HepG2 (cell line): ENCODE results near the gene CUL5. TPM values are rescaled to one million over a fixed set of nuclear protein-coding genes. Genes with fewer than 3 reads are reported as not detected.

Experiments
- AHR ChIP-seq: IDR thresholded peaks from 2 replicates; pipeline ENCODE4 v1.6.1; 2018; ENCODE audit warnings: missing genetic modification reagents, missing compliant biosample characterization
- BHLHE40 ChIP-seq: IDR thresholded peaks from 2 replicates; pipeline ENCODE4 v1.6.1; 2011; ENCODE audit warnings: low read length, improper control_type of control experiment
- FIP1L1 ChIP-seq: fragments of 200-400 bp; formaldehyde crosslinking; IDR thresholded peaks from 2 replicates; pipeline ENCODE4 v1.6.1; 2018; ENCODE audit warnings: low read depth, mild to moderate bottlenecking, low read length, moderate library complexity, borderline replicate concordance; ENCODE audit not compliant: insufficient read depth
- KDM5A ChIP-seq: fragments of 200-600 bp; sonication (generic); IDR thresholded peaks from 2 replicates; pipeline ENCODE4 v1.7.0; 2018; ENCODE audit warnings: antibody characterized with exemption, mild to moderate bottlenecking, low read length, borderline replicate concordance
- MBD4 ChIP-seq: IDR thresholded peaks from 2 replicates; pipeline ENCODE4 v1.6.1; 2012; ENCODE audit warnings: low read length, inconsistent platforms, borderline replicate concordance
- NR2F1 ChIP-seq, 2 experiments: fragments of 450-650 bp in 1 of 2; formaldehyde crosslinking in 1 of 2; IDR thresholded peaks; 2 replicates each; pipeline versions ENCODE4 v1.5.0 to v1.6.1; 2016 to 2020; ENCODE audit warnings: mild to moderate bottlenecking in 1 of 2, missing compliant biosample characterization in 1 of 2, missing genetic modification reagents in 1 of 2, moderate library complexity in 1 of 2
- NR2F6 ChIP-seq, 2 experiments: IDR thresholded peaks; 2 replicates each; pipeline ENCODE4 v1.6.1; 2016; ENCODE audit warnings: antibody characterized with exemption in 1 of 2, mild to moderate bottlenecking in 1 of 2
- SP2 ChIP-seq: sonication (generic); formaldehyde crosslinking; IDR thresholded peaks from 2 replicates; pipeline ENCODE4 v1.5.1; 2020; ENCODE audit warnings: mild to moderate bottlenecking, missing genetic modification reagents
- ZFAT ChIP-seq: sonication (generic); formaldehyde crosslinking; conservative IDR thresholded peaks from 2 replicates; pipeline ENCODE4 v1.8.1; 2023; ENCODE audit warnings: missing genetic modification reagents, inconsistent platforms
- ZNF143 ChIP-seq: sonication (generic); formaldehyde crosslinking; IDR thresholded peaks from 2 replicates; pipeline ENCODE4 v1.4.0; 2020; ENCODE audit warnings: missing genetic modification reagents
- ZNF34 ChIP-seq: sonication (generic); formaldehyde crosslinking; IDR thresholded peaks from 2 replicates; pipeline ENCODE4 v1.4.0; 2020; ENCODE audit warnings: mild to moderate bottlenecking, missing genetic modification reagents, borderline replicate concordance
- polyA plus RNA-seq, 8 experiments: library from polyadenylated mRNA; depleted of rRNA in 3 of 8; stranded (reverse) in 7 of 8; unstranded in 1 of 8; fragments of >200 nt; fragmentation: Illumina TruSeq in 4 of 8; extraction: Trizol in 4 of 8; gene quantifications; 2 replicates each; pipeline versions ENCODE4 v1.2.1 to v1.2.3, GENCODE V29; 2011 to 2016; ENCODE audit warnings: low read depth in 4 of 8, missing spikeins in 1 of 8, mixed read lengths in 1 of 8; ENCODE audit not compliant: insufficient read depth in 1 of 8
- total RNA-seq, 5 experiments: library from RNA; depleted of rRNA; stranded (reverse); fragments of >200 nt; fragmentation: Illumina TruSeq; extraction: Trizol; gene quantifications; 2 replicates each; pipeline ENCODE4 v1.2.3, GENCODE V29; 2016; ENCODE audit warnings: low read depth in 1 of 5
- TF ChIP-seq, protein P1 (sequence below): sonication (generic); formaldehyde crosslinking; IDR thresholded peaks from 2 replicates; pipeline ENCODE4 v1.4.0; 2020; ENCODE audit warnings: missing genetic modification reagents, borderline replicate concordance
- TF ChIP-seq, protein P2 (sequence below): sonication (generic); formaldehyde crosslinking; IDR thresholded peaks from 2 replicates; pipeline ENCODE4 v1.4.0; 2020; ENCODE audit warnings: mild to moderate bottlenecking, missing genetic modification reagents
- TF ChIP-seq, protein P3 (sequence below): sonication (generic); formaldehyde crosslinking; IDR thresholded peaks from 2 replicates; pipeline ENCODE4 v1.4.0; 2020; ENCODE audit warnings: missing genetic modification reagents
- TF ChIP-seq, protein P4 (sequence below): IDR thresholded peaks from 2 replicates; pipeline ENCODE4 v1.6.1; 2012; ENCODE audit warnings: inconsistent platforms

CUL5 gene
- total and polyA plus RNA-seq, 2 of the 13 experiments (the other 11 are each of a cell fraction or from before 2014, with no cell fraction given) = 7.0 to 24.7 TPM

DNA sequence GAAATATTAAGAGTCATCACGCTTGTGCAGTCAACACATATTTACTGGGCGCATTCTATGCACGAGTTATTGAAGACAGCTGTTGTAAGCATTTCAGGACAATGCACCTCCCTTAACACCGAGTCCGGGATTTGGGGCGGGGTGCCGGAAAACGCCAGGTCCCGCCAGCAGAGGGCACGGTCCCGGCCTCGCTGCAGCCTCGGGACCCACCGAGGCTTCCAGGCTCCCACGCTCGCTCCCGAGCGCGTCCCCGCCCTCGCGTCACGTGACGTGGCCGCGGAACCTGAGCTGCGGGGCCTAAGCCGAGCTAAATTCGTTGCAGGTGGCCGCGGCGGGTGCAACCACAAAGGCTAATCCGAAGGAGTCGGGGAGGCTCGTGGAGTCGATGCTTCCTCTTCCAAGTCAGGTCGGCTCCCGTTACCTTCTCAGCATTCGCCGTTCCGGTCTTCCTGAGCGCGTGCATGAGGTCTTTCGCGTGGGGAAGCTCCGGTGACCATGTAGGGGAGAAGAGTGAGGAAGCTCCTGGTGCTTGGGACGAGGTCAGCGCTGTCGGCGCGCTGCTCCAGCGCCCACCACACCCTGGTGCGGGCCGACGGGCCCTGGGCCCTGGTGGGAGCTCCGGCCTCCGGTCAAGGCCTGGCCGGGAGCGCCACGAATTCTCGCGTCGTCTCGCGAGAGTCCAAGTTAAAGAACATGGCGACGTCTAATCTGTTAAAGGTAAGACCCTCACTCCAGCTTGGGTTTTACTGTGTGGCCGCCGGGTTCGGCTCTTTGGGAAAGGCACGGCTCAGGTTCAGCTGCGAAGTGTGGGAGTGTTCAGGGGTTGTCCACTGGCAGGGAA is at the start of gene CUL5 (continued):
- TF ChIP-seq, protein P1, sequence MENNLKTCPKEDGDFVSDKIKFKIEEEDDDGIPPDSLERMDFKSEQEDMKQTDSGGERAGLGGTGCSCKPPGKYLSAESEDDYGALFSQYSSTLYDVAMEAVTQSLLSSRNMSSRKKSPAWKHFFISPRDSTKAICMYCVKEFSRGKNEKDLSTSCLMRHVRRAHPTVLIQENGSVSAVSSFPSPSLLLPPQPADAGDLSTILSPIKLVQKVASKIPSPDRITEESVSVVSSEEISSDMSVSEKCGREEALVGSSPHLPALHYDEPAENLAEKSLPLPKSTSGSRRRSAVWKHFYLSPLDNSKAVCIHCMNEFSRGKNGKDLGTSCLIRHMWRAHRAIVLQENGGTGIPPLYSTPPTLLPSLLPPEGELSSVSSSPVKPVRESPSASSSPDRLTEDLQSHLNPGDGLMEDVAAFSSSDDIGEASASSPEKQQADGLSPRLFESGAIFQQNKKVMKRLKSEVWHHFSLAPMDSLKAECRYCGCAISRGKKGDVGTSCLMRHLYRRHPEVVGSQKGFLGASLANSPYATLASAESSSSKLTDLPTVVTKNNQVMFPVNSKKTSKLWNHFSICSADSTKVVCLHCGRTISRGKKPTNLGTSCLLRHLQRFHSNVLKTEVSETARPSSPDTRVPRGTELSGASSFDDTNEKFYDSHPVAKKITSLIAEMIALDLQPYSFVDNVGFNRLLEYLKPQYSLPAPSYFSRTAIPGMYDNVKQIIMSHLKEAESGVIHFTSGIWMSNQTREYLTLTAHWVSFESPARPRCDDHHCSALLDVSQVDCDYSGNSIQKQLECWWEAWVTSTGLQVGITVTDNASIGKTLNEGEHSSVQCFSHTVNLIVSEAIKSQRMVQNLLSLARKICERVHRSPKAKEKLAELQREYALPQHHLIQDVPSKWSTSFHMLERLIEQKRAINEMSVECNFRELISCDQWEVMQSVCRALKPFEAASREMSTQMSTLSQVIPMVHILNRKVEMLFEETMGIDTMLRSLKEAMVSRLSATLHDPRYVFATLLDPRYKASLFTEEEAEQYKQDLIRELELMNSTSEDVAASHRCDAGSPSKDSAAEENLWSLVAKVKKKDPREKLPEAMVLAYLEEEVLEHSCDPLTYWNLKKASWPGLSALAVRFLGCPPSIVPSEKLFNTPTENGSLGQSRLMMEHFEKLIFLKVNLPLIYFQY (CRISPR knock-in tag) = peak; percentile 70; the same call in 1 of the 2 replicates
- TF ChIP-seq FIP1L1 = no peak
- TF ChIP-seq, protein P2, sequence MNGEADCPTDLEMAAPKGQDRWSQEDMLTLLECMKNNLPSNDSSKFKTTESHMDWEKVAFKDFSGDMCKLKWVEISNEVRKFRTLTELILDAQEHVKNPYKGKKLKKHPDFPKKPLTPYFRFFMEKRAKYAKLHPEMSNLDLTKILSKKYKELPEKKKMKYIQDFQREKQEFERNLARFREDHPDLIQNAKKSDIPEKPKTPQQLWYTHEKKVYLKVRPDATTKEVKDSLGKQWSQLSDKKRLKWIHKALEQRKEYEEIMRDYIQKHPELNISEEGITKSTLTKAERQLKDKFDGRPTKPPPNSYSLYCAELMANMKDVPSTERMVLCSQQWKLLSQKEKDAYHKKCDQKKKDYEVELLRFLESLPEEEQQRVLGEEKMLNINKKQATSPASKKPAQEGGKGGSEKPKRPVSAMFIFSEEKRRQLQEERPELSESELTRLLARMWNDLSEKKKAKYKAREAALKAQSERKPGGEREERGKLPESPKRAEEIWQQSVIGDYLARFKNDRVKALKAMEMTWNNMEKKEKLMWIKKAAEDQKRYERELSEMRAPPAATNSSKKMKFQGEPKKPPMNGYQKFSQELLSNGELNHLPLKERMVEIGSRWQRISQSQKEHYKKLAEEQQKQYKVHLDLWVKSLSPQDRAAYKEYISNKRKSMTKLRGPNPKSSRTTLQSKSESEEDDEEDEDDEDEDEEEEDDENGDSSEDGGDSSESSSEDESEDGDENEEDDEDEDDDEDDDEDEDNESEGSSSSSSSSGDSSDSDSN (CRISPR knock-in tag) = peak; percentile 95
- TF ChIP-seq, protein P3, sequence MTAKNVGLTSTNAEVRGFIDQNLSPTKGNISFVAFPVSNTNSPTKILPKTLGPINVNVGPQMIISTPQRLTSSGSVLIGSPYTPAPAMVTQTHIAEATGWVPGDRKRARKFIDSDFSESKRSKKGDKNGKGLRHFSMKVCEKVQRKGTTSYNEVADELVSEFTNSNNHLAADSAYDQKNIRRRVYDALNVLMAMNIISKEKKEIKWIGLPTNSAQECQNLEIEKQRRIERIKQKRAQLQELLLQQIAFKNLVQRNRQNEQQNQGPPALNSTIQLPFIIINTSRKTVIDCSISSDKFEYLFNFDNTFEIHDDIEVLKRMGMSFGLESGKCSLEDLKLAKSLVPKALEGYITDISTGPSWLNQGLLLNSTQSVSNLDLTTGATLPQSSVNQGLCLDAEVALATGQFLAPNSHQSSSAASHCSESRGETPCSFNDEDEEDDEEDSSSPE = no peak; the same call in 1 of the 2 replicates
- no peak for TF ChIP-seq ZNF34 (CRISPR knock-in tag)
- peak; percentile 96 for TF ChIP-seq BHLHE40
- TF ChIP-seq SP2 (CRISPR knock-in tag) = no peak
- TF ChIP-seq ZFAT (CRISPR knock-in tag) = 0 out of 2 replicates have a peak, but pooled peaks have one; percentile 42
- no peak for TF ChIP-seq MBD4
- peak; percentile 11; the same call in 1 of the 2 replicates for TF ChIP-seq ZNF143 (CRISPR knock-in tag)
- TF ChIP-seq, protein P4, sequence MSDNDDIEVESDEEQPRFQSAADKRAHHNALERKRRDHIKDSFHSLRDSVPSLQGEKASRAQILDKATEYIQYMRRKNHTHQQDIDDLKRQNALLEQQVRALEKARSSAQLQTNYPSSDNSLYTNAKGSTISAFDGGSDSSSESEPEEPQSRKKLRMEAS = peak; percentile 88
- peak in 1 of 2 experiments; percentile 20; a peak in 1 of 4 replicates for TF ChIP-seq NR2F1 (CRISPR knock-in tag; IDR thresholded peaks at IDR 0.05)
- peak; percentile 92 for TF ChIP-seq KDM5A
- no peak for TF ChIP-seq NR2F6 (IDR thresholded peaks at IDR 0.05)
- TF ChIP-seq NR2F6 (CRISPR knock-in tag; IDR thresholded peaks at IDR 0.05) = peak; percentile 7; the same call in 1 of the 2 replicates
- peak; percentile 91; the same call in 1 of the 2 replicates for TF ChIP-seq AHR (CRISPR knock-in tag)
